ENCODE results near the gene ZC3HAV1. TPM values are rescaled to one million over a fixed set of nuclear protein-coding genes. Genes with fewer than 3 reads are reported as not detected.

Gene ZC3HAV1
- total and polyA plus RNA-seq, 12 donors: 2.7 to 28.3 (median 6.4) TPM

- DNase-seq (no peak), ATAC-seq (no peak)
- Histone ChIP-seq H3K27me3 (no peaks in the 10 kb centered on the region), H3K4me3 (no peak overlapping the region), H3K9me3 (no peaks in the 10 kb centered on the region), H3K27ac (peak overlapping the region in 1 of 10 donors; percentile 72), H3K4me1 (peaks cover 5 to 74% (median 39%) of the 10 kb centered on the region in 9 donors), H3K36me3 (peaks cover 0 to 49% (median 15%) of the 10 kb centered on the region in 9 donors)
- WGBS, 2 donors: 68 to 73% methylated on average over 9 of the region's 9 CpGs
- TF ChIP-seq CTCF (IDR thresholded peaks at IDR 0.05): no peak
- intact Hi-C loops (cut with DNase I): no loop called here
Observed at GRCh38 chr7:139092090-139092796, 17.3 kb downstream of the ZC3HAV1 start.

- WGBS, 2 donors: 86% methylated on average over 15 of the region's 15 CpGs
- Histone ChIP-seq H3K27me3 (no peaks in the 10 kb centered on the region), H3K4me3 (no peak overlapping the region), H3K4me1 (peaks cover 5 to 70% (median 39%) of the 10 kb centered on the region in 9 donors), H3K27ac (peak overlapping the region in 7 of 10 donors; percentile 22 to 72 (median 38)), H3K9me3 (peaks cover 0 to 5% (median 0%) of the 10 kb centered on the region in 11 donors), H3K36me3 (peaks cover 0 to 49% (median 15%) of the 10 kb centered on the region in 9 donors)
- intact Hi-C loops (cut with DNase I): no loop called here
- ATAC-seq (no peak), DNase-seq (no peak)
- TF ChIP-seq CTCF (IDR thresholded peaks at IDR 0.05): no peak
Observed at GRCh38 chr7:139091677-139091996, 17.9 kb downstream of the ZC3HAV1 start.

- no peak for TF ChIP-seq CTCF (IDR thresholded peaks at IDR 0.05)
- H3K4me3 ChIP-seq: no peak overlapping the region
- DNase-seq: no peak
- peaks cover 0 to 7% (median 0%) of the 10 kb centered on the region in 11 donors for H3K9me3 ChIP-seq
- no peaks in the 10 kb centered on the region for H3K27me3 ChIP-seq
- intact Hi-C loops (cut with DNase I): no loop called here
- H3K36me3 ChIP-seq: peaks cover 0 to 64% (median 15%) of the 10 kb centered on the region in 9 donors
- 97 to 99% methylated on average over 2 of the region's 2 CpGs for WGBS, 2 donors
- peaks cover under 1 to 56% (median 26%) of the 10 kb centered on the region in 9 donors for H3K4me1 ChIP-seq
- ATAC-seq: no peak
- H3K27ac ChIP-seq: no peak overlapping the region
Observed at GRCh38 chr7:139089118-139089517, 20.4 kb downstream of the ZC3HAV1 start.

GRCh38 chr7:139088268-139088667 lies 21.3 kb downstream of the ZC3HAV1 start:
- Histone ChIP-seq H3K36me3 (peaks cover 0 to 73% (median 19%) of the 10 kb centered on the region in 9 donors), H3K9me3 (peaks cover 0 to 7% (median 0%) of the 10 kb centered on the region in 11 donors), H3K4me1 (peaks cover 0 to 51% (median 23%) of the 10 kb centered on the region in 9 donors), H3K4me3 (no peak overlapping the region), H3K27me3 (no peaks in the 10 kb centered on the region), H3K27ac (no peak overlapping the region)
- WGBS, 2 donors: 96 to 98% methylated on average over 2 of the region's 2 CpGs
- intact Hi-C loops (cut with DNase I): no loop called here
- ATAC-seq: no peak
- DNase-seq: no peak
- no peak for TF ChIP-seq CTCF (IDR thresholded peaks at IDR 0.05)
